Stimulated activated CD8-positive, alpha-beta memory T cell treated with anti-CD3 and anti-CD28 coated beads, Interleukin-7, amount 100 ng/mL, for 4 hours (primary cell): Measurements from ENCODE around the gene CEP126.

Experiments
- DNase-seq, 2 donors: peaks; one replicate each; pipeline ENCODE4 v3.0.0-alpha.2; 2020; ENCODE audit warnings: low read depth in 2 of 2

CEP126 gene, protein sequence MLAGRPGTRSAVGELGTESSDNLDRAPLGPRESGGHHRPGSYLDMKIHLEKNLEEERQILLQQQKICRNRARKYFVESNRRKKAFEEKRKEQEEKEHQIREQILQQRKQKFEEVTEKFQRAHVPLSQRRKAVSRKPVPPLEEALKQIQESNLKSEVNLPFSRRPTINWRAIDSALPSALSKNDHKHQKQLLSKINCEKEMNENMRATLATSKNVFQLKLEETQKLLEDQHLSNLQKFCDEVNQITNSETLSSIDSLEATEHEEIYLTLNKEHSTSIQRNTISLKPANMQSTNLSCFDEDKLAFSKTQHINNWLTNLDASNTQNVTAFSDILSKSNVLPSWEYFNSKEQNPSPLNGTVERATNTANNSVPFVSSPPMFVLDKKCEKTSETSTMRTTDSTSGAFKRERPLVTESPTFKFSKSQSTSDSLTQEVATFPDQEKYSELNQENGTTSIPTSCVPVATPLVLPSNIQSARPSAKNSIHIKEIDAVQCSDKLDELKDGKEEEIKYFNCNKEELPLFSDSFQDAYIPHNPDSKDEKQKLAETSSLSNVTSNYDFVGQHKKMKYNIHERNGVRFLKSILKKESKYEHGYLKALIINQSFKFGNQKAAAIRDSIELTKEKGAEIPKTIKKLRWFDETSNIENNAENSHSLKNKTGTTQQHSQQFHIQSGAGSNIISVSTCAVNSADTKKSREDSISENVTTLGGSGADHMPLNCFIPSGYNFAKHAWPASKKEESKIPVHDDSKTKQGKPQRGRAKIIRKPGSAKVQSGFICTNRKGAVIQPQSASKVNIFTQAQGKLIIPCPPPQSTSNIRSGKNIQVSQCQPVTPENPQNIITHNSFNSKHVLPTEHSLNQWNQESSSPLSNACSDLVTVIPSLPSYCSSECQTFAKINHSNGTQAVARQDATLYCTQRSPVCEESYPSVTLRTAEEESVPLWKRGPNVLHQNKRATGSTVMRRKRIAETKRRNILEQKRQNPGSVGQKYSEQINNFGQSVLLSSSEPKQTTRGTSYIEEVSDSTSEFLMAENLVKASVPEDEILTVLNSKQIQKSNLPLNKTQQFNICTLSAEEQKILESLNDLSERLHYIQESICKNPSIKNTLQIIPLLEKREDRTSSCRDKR

DNA sequence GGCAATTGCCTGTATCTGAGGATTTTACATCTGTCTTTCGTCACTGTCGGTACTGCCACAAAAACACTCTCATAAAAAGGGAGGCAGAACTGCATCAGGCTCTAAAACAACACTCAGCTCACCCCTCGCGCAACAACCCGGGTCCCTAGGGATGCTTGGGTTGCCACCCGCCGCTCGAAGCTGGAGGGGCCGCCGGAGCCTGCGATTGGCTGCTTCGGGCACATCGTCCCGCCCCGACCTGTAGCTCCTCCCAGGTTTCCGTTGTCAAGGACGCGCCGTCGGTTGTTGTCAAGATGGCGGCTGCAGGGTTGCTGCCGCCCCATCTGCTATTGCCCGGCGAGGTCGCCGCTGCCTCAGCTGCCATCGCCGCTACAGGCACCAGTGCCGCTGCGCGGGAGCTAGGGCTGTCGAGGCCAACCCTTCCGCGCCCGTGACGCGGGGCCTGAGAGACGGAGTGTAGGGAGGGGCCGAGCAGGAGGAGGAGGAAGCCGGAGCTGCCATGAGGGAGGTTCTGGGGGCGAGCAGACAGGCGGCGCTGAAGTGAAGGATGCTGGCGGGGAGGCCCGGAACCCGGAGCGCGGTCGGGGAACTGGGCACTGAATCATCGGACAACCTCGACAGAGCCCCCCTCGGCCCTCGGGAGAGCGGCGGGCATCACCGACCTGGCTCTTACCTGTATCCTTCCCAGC, at the start of gene CEP126:
Gene CEP126, plus strand, starts transcription at position 273 of the 689 bp plus-strand sequence. Its CDS starts 275 bp downstream, at position 548.
- peak; percentile 88 for DNase-seq

DNA sequence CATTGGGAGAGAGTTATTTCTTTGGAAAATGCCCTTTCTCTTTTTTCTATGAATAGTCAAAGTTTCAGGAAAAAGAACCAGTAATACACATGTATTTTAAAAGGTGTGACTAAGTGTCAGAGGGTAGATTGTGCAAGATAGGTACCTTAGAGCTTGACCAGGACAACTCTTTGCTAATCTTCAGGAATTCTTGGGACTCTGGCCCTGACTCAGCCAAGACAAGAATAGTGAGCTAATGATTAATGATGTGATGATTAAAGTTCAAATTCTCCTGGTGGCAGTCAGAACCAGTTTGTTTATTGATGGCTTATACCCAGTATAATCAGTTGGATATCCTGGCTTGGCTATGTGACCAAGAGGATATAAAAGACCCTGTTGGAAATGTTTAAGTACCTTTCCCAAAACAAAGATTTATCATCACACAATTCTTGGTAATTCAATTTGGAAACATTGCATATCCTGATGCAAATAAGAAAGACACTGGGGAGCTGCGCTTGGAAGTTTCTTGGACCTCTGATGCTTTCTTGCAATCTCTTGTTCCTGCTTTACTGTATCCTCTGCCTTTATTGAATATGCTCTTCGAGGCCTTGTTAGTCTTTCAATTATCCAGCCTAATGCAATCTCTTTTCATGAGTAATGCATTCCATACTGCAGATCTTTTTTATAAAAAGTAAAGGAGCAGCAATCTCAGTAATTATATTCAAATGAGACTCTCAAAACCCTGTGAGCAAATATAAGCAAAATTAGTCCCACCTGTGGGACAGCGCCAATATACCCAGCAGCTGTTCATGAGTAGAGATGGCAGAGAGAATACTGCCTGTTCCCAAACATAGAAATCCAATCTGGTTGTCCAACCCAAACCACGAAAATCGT, 48.0 kb upstream of the CEP126 start:
- no peak for DNase-seq

DNA sequence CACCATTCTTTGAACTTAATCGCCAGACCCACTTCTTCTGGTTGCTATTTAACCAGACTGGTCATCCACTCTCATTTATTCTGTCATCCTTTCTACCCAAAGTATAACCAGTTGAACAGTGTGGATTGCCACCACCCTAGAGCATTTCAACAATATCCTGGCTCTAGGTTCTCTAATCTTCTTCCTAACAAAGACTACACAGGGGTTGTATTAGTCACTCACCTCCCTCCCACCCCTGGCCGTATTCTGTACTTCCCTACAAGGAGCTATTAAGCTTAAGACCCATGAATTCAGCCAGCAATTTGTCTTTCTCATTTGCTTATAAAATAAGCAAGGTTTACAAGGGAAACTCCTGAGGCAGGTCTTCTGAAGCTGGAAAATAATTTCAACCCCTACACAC, 46.9 kb upstream of the CEP126 start:
- DNase-seq, result no peak

DNA sequence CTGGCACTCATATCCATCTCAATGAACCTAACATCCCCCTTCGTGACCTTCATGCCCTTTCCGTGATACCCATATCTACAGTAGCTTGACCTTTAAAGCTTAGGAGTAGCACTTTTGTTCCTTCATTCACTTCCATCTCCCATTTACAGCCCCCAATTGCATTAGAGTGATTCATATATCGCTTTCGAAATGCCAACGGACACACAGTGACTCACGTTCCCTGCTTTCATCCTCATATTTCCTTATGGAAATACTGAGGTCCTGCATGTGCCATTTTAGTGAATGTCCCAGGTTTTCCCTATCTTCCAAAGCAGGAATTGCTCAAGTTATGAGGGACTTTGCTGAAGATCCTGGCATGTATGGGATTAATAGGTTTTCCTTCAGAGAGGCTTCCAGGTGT, 44.3 kb upstream of the CEP126 start:
- DNase-seq, result no peak

DNA sequence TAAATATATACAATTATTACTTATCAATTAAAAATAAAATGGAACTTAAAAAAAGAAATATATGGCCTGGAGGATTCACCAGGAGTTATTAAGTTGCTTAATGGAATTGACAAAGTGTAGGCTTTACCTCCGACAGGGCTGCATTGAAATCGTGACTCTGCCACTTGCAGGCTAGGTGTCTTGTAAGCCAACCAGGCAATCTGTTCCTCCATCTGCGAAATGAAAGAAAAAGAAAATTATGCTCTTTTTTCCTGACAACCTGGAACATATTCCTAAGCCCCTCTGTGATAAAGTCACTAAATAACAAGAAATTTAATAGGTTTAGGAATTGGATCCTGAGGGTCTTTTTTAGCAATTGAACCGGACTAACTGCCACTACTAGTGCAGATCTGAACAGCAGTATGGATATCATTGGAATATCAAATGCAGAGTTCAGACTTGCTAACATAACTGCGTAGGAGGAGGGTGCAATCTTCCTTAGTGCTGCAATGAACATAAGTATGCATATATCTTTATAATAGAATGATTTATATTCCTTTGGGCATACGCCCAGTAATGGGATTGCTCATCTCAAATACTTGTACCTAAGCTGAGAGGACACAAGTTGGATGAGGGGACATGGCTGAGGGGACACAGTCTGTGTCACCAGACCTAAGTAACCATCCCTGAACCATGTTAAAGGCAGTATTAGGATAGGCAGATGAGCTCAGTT, 42.5 kb upstream of the CEP126 start:
- DNase-seq, result no peak

DNA sequence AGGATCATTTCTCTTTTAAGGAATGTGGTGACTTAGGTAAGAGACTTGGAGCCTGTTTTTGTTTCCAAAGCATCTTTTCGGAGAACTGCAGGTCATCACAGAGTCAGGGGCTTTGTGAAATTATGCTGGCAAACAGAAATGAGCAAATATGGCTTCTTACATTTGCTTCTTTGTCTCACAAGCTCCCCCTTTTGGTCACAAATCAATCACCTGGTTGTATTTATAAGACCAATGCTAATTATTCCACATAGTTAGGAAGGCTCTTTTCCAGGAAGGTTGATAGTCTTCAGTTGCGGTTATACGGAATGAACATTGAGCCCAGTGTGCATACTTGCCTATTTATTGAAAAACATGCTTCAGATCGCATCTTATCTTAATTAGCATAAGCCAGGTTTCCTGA, 34.6 kb upstream of the CEP126 start:
- no peak for DNase-seq

DNA sequence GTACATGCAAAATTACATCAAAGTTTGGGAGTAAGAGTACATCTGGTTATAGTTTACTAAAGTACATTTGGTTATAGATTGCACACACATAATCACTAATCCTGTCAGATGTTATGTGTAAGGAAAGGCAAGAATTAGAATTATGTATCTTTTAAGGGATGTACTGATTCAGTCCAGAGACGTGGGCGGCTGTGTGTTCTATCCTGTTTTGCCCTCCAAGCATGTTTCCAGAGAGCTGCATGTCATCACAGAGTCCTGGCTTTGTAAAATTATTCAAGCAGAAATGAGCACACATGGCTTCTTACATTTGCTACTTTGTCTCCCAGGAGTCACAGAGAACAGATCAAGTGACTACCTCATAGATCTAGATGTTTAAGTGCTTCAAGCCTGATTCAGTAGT, 33.2 kb upstream of the CEP126 start:
- no peak for DNase-seq

DNA sequence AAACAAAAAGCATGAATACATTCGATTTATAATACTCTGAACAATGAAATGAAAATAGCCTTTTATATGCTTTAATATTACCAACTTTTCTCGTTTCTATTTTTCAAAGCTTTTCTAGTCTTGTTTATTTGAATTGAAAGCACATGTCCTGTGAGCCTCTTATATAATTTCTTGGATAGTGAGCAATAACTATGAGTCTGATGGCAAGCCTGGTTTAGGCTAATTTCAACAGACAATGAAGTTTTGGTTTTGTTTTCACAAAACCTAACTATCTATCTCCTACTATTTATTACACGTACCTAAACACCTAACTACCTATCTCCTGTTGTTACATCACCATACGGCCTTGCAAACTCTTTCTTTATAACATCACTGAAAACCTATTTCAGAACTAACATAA, 29.2 kb upstream of the CEP126 start:
- no peak for DNase-seq

DNA sequence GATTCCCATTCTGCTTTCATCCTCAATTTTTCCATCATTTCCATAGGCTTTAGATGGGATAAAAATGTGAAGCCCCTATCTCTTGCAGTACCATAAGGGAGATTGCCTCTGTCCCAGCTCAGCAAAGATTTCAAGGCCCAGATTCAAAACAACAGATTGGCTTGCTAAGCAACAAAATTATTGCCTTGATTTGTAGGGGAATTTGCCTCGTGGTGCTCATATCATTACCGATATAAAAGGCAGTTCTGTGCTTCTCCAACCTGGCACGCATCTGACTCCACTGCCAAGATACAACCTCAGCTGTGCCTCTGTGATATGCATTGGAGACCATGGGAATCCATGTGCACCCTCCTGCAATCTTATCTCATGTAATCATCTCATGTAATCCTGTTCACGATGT, 25.0 kb upstream of the CEP126 start:
- DNase-seq, result no peak

DNA sequence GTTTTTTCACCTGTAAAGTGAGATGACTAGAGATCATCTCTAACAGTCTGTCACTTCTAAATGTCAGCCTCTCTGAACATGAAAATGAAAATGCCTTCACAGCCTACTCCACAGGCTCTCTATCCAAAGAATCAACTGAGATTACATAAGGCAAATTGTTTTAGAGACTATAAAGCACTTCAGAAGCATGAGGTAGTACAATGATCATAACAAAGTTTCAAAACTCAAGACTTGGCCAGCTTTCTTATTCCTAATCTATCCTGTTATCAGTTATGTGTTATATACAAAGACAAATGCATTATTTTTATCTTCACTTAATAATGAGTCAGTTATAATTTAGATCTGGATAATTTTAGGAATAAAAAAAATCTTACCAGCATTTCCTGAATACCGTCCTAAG, 20.3 kb upstream of the CEP126 start:
- DNase-seq, result no peak

DNA sequence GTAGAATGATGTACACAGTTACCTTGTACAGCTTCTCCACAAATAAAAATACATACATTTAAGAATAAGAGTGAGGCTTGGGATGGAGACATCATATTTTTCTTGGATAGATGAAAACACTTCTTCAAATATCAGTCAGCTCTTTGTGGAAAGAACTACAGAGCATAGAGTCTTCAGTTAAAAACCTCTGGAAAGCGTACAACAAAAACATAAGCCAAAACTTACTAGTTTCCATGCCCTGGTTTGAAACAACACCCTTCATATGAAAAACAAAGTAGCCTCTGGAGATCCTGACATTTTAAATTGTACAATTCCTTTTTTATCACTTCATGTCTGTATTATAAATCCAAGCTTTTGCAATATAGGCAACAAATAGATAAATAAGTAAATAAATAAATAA, 7.0 kb upstream of the CEP126 start:
- no peak for DNase-seq

DNA sequence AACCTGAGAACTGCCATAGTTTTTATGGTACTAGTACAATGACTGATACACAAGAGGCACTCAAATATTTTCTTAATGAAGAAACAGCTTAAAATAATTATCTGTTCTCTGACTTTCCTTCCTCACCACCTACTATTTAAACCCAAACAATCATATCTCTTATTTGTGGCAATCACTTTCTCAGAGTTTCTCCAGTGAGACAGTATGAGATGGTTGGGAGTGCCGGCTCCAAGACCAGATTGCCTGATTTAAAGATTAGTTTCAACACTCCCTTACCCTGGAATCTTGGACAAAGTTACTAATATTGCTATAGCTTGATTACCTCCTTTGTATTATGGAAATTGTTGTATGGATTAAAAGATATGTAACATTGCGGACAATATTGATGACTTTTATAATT, 5.7 kb upstream of the CEP126 start:
- DNase-seq, result no peak

DNA sequence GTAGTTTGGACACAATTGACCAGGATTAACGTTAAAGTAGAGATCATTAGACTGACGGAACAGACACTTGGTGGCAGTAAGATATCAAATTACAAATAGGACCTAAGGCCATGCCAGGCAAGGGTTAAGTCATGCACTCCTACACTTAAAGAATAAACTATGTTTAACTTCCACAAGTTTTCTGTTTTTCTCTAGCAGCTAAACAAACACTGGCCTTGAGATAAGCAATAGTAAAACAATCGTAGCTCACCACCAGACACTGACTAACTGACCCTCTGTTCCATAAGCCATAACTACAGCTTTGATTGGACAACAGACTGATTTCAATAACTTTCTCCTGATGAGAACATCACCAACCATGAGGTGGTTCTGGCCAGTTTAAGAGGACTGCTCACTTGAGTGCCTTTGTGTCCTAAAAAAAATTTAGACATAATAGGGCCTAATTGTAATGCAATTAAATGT, 2.0 kb upstream of the CEP126 start:
- DNase-seq, result no peak

DNA sequence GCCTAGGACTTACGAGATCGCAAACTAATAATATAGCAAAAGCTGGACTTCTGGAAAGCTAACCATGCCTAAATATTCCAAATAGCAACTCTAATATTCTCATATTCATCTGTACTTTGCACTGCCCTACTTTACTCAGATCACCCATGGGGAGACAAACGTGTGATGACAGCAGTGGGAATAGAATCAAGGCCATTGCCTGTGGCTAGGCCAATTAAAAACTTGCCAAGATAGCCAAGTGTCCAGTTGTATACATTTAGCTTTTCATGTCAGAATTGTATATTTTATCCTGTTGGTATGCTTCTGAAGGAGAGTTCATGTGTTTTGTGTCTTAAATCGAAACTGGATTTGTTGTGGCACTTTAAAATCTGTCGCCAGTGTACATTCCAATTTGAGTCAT, 1.2 kb upstream of the CEP126 start:
- DNase-seq, result no peak

DNA sequence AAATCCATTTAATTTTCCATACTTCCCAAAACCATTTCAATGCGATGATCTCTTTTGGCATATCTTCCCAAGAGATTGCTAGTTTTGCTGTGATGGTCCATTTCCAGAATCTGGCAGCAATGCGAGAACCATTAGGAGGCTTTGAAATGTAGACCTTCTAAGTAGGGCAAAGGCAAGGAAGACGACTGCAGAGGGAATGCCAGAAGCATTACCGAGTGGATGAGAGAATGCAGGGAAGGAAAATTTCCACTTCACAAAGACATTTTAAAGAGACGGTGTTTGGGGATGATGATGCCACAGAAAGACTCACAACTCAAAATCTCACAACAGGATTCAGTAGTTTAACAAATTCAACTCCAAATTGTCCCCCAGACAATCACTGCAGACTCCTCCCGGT, 471 bp upstream of the CEP126 start:
- no peak for DNase-seq

DNA sequence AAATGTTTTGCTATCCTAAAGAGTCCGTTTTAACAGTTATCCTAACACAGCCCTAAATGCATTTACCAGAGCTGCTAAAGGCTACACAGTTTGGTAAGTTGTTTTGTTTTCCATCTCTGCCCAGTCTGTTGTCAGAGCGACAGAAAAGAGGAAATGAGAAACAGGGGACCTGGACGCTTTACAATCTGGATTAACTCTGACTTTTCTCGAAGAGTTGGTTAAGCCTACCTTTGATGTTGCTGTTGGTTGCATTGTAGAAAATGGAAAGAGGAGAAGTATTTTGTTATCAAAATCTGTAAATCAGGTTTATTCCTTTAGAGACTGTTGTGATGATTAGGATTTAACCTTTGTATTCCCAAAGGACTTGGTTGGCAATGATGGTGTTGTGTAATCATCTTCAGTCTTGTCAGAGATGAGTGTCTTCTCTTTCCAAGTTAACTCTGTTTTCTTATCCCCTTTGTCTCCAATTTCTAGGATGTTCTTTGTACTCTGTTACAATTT, 1.0 kb downstream of the CEP126 start:
- no peak for DNase-seq

DNA sequence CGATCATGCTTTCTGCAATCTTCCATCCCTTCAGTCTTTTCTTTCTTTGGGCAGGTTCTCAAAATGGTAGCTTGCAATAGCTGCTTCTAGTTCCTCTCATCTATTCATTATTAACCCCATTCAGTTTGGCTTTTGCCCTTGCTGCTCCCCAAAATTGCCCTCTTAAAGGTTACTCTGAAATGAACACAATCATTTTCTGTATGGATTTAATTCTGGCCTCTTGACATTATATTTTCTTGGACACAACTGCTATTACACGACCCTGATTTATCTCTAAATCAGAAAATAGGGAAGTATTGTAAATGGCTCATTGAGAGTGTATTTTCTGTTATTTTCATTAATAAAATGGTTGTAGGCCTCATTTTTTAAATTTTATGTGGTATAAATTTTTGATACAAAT, 1.6 kb downstream of the CEP126 start, which contains the start of gene ANGPTL5:
Gene ANGPTL5, minus strand, starts transcription at position 101 of the 400 bp plus-strand sequence. CDS start 8,613 bp downstream, outside the sequence.
- DNase-seq, result no peak

DNA sequence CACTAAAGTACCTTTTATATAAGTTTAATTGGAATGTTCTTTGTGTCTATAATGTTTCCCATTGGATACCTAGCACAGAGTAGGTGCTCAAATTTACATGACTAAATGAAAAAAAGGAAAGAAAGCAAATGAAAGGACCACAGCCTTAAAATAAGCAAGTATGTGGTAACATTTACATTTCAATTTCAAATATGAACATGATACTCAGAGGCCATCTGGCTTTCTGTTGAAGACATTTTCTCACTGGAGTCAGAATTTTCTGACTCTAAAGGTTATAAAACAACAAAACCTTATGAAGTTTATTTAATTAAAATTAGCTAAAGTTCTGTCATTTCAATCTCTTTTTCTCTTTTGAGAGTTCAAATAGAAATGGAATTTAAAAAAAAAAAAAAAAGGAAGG, 2.4 kb downstream of the CEP126 start:
- DNase-seq, result no peak

DNA sequence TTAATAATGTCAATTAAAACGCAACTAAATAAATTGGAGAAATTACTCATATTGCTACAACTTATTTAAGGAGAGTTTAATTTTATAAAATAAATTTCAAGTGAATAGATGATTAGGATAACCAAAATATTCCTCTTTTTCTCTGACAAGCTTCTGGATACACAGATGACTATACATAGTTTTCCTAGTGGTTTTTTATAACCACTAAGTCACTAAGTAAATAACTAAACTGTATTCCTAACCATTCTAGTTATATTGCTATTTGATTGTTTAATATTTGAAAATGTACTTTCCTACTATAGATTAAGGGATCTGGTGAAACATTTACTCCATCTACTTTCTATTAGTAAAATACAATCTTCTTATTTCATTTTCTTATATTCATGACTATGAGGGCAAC, 6.2 kb downstream of the CEP126 start:
- no peak for DNase-seq

DNA sequence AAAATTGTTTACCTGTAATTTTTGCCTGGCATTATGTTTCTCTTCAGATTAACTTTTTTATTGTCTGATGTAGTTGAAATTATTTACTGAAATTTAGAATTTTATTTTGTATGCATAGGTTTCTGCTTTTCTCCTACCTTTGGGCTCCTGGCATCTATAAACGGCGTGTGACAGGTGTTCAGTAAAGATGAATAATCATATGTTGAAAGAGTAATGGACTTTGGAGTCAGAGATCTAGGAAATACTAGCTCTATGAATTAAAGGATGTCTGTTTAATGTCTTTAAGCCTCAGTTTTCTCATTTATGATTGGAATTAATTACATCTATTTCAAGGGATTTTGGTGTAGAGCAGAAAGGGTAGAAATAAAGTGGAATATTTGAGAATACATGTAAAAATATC, 8.7 kb downstream of the CEP126 start:
- DNase-seq, result no peak
